NCI-H345 treated with DMSO at 0.1 percent for 48 hours (cell line): ENCODE data around the gene PCDHGA1.
A peak's percentile ranks its signal among the peaks of the same experiment; 100 is the strongest.

Experiments
- DNase-seq: peaks from one replicate; lab custom pipeline; 2025; ENCODE audit not compliant: unreplicated experiment; lab: John Stamatoyannopoulos, UW

Gene PCDHGA1

DNA sequence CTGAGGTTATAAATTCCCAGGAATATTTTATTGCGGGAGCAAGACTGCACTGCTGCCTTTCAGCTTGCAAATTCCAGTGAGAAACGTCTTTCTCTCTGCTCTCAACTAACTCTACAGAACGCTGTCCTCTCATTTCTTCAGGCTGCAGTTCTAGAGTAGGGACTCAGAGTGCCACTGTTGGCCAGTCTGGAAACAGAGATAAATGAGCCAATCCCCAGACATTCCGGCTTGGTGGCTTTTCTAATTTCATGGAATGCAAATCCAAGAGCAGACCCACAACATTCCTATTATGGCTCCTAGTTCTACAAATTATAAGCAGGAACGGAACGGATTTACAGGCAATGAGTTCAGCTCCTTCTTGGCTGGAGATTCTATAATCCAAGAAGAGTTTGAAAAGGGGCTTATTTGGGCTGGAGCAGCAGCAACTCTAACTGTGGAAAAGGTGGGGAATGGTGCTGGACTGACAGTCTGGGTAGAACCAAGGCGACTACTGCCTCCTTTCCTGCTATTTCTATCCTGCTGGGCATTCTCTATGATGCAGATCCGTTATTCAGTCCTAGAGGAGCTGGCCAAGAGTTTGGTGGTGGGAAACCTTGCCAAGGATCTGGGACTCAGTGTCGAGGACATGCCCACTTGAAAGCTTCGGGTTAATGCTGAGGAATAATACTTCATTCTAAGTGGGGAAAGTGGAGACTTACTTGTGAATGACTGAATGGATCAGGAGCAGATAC, 109.3 kb downstream of the PCDHGA1 start:
- no peak for DNase-seq

DNA sequence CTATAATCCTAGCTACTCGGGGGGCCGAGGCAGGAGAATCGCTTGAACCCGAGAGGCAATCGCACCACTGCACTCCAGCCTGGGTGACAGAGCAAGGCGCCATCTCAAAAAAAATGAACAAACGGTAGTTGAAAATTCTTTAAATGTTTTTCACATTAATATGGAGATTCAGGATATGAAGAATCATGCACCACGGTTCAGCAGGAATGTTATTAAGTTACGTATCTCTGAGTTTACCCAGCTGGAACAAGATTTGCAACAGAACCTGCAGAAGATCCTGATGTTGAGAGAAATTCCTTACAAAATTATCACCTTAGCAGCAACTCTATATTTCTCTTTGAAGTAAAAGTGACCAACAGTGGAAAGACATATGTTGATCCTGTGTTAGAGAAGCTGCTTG, 110.0 kb downstream of the PCDHGA1 start:
- no peak for DNase-seq

DNA sequence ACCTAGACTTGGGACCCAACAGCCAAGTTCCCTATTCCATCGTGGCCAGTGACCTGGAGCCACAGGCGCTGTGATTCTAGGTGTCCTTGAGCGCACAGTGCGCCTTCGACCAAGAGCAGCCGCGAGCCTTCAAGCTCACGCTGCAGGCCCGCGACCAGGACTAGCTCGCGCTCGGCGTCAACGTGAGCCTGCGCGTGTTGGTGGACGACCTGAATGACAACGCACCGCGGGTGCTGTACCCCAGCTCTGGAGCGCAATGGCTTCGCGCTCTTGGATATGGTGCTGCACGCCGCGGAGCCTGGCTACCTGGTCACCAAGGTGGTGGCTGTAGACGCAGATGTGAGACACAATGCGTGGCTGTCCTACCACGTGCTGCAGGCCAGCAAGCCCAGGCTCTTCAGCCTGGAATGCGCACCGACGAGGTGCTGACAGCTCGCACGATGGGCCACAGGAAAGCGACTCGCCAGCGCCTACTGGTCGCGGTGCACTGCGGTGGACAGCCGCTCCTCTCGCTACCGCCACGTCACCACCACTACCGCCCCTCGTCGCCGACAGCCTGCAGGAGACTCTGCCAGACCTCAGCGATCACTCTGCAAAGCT, 111.4 kb downstream of the PCDHGA1 start:
- no peak for DNase-seq

DNA sequence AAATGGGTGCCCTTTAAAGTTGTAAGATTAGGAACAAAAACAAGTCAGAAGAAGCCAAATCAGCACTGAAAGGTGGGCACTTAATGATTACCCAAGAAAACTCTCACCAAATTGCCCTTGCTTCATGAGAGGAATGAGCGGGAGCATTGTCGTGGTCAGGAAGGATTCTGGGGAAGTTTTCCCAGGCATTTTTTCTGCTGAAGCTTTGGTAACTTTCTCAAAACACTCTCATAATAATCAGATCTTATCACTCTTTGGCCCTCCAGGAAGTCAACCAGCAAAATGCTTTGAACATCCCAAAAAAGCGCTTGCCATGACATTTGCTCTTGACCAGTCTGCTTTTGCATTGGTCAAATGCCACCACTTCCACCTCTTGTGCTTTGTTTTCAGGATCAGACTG, 135.0 kb downstream of the PCDHGA1 start:
- no peak for DNase-seq

DNA sequence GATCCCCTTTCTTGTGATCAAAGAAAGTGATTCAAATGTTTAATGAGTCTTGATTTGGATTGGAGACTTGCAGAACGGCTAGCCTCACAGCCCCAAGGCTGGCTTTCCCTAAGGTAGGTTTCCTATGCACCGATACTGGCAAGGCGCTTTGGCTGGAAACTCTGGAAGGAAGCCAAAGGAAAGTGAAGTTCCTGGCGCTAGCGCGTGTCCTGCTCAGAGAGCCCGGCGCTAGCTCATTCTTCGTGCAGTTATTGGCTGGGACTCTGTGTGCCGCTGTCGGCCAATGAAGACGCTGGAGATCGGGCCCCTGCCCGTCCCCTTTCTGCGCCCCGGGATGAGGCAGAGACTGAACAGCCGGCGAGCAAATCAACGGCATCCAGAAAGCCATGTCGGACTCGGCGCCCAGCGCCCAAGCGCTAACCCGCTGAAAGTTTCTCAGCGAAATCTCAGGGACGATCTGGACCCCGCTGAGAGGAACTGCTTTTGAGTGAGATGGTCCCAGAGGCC, 145.4 kb downstream of the PCDHGA1 start, which contains the start of gene PCDHGC3:
Gene PCDHGC3, plus strand, starts transcription at position 342 of the 507 bp plus-strand sequence. Its CDS starts 151 bp downstream, at position 493.
- peak; percentile 57 for DNase-seq

DNA sequence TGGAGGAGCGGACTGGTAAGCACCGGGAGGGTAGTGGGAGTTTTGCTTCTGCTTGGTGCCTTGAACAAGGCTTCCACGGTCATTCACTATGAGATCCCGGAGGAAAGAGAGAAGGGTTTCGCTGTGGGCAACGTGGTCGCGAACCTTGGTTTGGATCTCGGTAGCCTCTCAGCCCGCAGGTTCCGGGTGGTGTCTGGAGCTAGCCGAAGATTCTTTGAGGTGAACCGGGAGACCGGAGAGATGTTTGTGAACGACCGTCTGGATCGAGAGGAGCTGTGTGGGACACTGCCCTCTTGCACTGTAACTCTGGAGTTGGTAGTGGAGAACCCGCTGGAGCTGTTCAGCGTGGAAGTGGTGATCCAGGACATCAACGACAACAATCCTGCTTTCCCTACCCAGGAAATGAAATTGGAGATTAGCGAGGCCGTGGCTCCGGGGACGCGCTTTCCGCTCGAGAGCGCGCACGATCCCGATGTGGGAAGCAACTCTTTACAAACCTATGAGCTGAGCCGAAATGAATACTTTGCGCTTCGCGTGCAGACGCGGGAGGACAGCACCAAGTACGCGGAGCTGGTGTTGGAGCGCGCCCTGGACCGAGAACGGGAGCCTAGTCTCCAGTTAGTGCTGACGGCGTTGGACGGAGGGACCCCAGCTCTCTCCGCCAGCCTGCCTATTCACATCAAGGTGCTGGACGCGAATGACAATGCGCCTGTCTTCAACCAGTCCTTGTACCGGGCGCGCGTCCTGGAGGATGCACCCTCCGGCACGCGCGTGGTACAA, 146.0 kb downstream of the PCDHGA1 start:
- no peak for DNase-seq

DNA sequence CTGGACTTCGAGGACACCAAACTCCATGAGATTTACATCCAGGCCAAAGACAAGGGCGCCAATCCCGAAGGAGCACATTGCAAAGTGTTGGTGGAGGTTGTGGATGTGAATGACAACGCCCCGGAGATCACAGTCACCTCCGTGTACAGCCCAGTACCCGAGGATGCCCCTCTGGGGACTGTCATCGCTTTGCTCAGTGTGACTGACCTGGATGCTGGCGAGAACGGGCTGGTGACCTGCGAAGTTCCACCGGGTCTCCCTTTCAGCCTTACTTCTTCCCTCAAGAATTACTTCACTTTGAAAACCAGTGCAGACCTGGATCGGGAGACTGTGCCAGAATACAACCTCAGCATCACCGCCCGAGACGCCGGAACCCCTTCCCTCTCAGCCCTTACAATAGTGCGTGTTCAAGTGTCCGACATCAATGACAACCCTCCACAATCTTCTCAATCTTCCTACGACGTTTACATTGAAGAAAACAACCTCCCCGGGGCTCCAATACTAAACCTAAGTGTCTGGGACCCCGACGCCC, 146.8 kb downstream of the PCDHGA1 start:
- no peak for DNase-seq

DNA sequence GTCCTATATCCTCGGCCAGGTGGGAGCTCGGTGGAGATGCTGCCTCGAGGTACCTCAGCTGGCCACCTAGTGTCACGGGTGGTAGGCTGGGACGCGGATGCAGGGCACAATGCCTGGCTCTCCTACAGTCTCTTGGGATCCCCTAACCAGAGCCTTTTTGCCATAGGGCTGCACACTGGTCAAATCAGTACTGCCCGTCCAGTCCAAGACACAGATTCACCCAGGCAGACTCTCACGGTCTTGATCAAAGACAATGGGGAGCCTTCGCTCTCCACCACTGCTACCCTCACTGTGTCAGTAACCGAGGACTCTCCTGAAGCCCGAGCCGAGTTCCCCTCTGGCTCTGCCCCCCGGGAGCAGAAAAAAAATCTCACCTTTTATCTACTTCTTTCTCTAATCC, 147.5 kb downstream of the PCDHGA1 start:
- DNase-seq, result no peak

DNA sequence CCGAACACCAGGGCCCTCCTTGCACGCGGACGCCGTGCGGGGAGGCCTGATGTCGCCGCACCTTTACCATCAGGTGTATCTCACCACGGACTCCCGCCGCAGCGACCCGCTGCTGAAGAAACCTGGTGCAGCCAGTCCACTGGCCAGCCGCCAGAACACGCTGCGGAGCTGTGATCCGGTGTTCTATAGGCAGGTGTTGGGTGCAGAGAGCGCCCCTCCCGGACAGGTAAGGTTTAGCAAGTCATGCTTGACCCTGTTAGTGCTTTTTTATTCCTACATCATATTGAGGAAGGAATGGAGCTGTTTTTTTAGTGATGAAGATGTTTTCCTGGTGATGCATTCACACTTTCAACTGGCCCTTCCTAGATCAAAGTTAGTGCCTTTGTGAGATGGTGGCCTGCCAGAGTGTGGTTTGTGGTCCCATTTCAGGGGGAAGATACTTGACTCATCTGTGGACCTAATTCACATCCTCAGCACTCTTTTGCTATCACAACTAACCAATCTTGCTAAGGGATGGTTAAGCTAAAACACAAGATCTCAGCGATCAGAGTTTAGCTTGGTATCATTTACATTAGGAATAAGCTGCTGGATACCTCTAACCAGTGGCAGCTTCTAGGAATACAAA, 148.1 kb downstream of the PCDHGA1 start:
- no peak for DNase-seq

DNA sequence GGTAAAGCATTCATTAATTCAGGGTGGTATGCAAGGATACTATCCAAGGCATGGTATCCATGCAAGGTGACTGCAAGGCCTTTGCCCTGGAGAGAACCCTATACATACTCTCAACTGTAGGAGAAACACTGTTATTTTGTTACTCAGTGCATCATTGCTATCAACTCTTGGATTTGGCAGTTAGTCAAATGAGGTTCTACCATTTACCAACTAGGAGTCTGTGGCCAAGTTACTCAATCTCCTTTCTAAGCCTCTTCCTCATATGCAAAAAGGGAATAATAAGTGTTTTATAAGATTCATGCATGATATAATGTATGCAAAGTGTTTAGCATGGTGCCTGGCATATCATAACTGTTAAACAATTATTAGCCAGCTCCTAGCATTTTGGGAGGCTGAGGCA, 149.5 kb downstream of the PCDHGA1 start:
- no peak for DNase-seq

DNA sequence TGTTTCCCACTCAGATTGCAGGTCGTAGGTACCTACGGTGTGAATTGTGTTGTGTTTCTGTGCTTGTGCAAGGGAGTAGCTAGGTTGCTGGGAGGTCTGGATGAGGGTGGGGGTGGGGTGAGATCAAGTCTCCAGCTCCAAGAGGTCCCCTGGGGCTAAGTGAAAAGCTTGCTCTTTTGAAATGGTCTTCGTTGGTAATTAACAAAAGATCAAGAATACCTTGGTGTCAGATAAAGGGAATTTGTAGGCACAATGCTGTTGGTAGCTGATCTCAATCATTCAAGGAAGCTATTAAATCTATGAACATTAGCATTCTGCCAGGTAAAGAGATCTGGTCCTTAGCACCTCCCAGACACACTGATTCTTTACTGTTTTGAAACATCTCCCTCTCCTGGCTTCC, 153.6 kb downstream of the PCDHGA1 start:
- DNase-seq, result no peak

DNA sequence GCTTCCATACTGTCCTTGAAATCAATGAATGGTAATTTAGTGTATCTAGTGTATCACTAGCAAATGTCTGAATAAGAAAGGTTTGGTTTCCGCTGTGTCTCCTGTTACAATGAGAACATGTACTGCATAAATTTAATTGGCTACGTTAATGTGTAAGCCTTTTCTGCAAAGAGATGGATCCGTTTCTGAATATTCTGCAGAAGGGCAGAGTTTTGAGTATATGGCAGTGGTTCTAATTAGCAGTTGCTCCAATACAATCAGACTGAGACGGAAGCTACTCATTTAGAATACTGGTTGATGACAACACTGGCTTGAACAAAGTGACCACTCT, 154.0 kb downstream of the PCDHGA1 start:
- DNase-seq, result peak; percentile 43

DNA sequence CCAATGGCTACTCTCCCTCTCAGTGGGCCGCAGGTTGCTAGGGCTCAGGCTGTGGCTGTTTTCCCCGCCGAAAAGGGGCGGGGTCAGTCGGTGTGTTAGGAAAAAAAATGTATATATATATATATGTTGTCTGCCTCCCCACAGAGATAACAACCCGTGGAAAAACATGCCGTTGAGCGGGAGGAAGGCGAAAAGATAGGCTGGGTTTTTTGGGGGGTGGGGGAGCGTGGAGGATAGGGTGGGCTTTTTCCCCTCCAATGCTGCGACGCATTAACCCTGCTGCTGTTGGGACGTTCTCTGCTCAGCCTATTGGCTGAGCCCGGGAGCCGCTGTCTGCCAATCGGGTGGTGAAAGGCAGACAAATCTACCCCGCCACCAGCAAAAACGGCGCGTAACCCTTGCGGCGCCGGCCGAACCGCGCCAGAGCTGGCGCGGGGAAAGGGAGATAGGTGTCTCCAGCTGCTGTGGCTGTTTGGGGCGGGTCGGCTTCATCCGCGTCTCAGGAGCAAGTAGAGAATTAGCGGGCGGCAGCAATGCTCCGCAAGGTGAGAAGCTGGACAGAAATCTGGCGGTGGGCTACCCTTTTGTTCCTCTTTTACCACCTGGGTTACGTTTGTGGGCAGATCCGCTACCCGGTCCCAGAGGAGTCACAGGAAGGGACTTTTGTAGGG, 154.5 kb downstream of the PCDHGA1 start, which contains the start of gene PCDHGC4:
Gene PCDHGC4, plus strand, starts transcription at position 390 of the 671 bp plus-strand sequence. Its CDS starts 144 bp downstream, at position 534.
- DNase-seq, result peak; percentile 52

DNA sequence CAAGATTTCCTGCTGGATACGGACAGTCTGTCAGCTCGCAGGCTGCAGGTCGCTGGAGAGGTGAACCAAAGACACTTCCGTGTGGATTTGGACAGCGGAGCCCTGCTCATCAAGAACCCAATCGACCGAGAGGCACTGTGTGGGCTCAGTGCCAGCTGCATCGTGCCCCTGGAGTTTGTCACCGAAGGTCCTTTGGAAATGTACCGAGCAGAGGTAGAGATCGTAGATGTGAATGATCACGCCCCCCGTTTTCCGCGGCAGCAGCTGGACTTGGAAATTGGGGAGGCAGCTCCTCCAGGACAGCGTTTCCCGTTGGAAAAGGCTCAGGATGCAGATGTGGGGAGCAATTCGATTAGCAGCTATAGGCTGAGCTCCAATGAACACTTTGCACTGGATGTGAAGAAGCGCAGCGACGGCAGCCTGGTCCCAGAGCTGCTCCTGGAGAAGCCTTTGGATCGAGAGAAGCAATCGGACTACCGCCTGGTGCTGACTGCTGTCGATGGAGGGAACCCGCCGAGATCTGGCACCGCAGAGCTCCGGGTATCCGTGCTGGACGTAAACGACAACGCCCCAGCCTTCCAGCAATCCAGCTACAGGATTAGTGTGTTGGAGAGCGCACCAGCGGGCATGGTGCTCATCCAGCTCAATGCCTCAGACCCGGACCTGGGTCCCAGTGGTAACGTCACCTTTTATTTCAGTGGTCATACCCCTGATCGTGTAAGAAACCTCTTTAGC, 155.2 kb downstream of the PCDHGA1 start:
- DNase-seq, result peak; percentile 37

DNA sequence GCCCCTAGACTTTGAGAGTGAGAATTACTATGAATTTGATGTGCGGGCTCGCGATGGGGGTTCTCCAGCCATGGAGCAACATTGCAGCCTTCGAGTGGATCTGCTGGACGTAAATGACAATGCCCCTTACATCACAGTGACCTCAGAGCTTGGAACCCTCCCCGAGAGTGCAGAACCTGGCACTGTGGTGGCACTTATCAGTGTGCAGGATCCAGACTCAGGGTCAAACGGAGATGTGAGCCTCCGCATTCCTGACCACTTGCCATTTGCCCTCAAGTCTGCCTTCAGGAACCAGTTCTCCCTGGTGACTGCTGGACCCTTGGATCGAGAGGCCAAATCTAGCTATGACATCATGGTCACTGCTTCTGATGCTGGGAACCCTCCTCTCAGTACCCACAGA, 155.8 kb downstream of the PCDHGA1 start:
- DNase-seq, result no peak

DNA sequence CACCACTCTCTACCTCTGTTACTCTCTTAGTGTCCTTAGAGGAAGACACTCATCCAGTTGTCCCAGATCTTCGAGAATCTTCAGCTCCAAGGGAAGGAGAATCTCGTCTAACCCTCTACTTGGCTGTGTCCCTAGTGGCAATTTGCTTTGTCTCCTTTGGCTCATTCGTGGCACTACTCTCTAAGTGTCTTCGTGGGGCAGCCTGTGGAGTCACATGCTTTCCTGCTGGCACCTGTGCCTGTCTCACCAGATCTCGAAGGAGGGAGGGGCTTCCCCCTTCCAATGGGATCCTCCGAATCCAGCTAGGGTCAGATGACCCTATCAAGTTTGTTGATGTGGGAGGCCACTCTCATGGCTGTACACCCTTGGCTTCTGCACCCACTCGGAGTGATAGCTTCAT, 156.8 kb downstream of the PCDHGA1 start:
- no peak for DNase-seq

DNA sequence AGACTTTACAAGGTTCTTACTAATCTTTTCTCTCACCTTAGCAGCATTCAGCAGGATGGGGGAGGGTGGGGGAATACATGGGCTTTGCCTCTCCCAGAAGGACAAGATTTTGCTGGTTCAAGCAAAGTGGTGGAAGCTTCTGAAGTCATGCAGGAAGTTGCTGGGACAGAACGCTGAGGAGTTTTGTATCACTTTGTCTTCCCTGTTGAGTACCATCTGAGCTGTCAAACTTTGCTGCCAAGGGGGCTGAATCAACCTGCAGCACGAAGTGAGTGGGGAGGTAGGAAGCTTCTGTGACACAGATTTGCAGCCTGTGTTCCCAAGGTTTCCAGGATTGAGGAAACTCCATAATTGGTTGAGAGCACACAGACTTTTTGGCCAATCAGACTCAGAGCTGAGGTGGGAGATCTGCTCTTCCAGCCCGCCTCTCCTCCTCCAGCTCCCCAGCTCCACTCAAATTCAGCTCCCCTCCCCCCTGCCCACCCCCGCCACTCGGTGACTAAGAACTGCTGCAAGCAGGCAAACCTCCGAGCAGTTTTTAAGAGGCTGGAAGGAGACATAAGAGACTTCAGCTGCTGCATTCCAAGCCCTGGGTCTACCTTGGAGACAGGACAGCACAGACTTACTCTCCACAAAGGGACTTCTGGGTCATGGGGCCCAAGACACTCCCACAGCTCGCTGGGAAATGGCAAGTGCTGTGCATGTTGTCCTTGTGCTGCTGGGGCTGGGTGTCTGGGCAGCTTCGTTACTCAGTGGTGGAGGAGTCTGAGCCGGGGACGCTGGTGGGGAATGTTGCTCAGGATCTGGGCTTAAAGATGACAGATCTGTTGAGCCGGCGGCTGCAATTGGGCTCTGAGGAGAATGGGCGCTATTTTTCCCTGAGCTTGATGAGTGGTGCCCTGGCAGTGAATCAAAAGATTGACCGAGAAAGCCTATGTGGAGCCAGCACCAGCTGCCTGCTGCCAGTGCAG, 158.6 kb downstream of the PCDHGA1 start, which contains the start of gene PCDHGC5:
Gene PCDHGC5, plus strand, starts transcription at position 491 of the 971 bp plus-strand sequence. Its CDS starts 160 bp downstream, at position 651.
- DNase-seq, result no peak

DNA sequence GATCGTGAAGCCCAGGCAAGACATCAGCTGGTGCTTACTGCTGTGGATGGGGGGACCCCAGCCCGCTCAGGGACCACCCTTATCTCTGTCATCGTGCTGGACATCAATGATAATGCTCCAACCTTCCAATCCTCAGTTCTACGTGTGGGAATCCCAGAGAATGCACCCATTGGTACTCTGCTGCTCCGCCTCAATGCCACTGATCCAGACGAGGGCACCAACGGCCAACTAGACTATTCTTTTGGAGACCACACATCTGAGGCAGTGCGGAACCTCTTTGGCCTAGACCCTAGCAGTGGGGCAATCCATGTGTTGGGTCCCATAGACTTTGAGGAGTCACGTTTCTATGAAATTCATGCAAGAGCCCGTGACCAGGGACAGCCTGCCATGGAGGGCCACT, 159.5 kb downstream of the PCDHGA1 start:
- no peak for DNase-seq

DNA sequence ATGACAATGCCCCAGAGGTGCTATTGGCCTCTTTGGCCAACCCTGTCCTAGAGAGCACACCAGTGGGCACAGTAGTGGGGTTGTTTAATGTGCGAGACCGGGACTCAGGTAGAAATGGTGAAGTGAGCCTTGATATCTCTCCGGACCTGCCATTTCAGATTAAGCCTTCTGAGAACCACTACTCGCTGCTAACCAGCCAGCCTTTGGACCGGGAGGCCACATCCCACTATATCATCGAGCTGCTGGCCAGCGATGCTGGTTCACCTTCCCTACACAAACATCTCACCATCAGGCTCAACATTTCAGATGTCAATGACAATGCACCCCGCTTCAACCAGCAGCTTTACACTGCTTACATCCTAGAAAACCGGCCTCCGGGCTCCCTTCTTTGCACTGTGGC, 160.0 kb downstream of the PCDHGA1 start:
- no peak for DNase-seq
